Measurements from ENCODE around the gene MKX.
"Not testable (repeated sequence)": the region's sequence is repeated elsewhere in the genome, so short reads cannot be mapped to it uniquely, and the experiment has no call there.

The MKX gene

GRCh38 chr10:27692663-27693062 is 53.0 kb downstream of the MKX start:
- no peak for DNase-seq (ENCODE audit: low read depth in 2 of 2)

DNA sequence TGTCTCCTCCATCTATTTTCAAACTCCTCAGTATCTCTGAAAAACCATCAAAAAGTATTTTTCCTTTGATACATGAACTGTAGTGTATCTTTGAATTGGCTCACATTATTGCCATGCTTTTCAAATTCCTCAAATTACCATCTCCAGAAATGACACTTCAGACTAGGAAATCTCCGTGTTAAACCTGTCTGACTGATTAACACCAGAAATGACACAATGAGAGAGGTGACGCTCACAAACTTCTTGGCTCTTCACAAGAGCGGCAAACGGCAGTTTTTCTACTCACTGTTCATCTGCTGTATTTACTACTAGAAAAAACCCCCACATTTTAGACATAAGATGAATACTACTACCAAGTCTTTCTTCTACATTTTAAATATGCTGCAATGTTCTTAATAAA is 56.6 kb downstream of the MKX start:
- DNase-seq (ENCODE audit: low read depth in 2 of 2), result no peak

- no peak for DNase-seq (ENCODE audit: low read depth in 2 of 2)
Observed at GRCh38 chr10:27688276-27688675, 57.3 kb downstream of the MKX start.

DNA sequence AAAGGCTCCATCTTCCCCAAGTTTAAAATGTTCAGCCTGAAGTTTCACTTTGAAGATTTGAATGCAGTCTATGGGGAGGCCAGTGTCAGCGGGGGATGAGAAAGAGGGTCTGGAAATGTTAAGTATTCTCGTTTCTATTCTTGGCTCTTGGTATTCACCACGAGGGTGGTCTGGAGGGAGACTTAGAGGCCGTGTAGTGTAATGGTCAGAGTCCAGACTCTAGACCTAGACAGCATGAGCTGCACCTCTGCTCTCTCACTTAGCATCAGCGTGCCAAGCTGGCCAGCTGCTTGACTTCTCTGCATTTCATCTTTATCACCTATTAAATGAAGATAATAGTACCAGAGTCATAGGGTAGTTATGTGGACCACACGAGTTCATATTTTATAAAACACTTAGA is 57.9 kb downstream of the MKX start:
- DNase-seq (ENCODE audit: low read depth in 2 of 2), result no peak

DNA sequence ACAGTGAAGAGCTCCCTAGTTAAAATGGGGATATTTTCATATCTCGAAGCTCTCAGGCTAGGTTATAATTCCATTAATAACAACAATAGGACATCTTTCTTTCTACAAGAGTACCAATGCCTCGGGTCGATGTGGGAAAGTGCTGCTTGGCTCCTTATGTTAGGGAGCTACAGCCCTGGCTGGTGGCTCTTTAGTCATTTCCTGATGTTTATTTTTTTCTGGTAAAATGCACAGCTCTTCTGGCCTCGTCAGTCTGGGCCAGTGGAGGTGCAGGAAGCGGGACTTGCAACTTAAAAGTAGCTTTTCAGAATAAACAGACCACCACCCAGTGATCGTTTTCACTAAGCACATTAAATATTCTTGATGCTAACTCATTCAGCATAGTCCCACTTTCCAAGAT is 58.3 kb downstream of the MKX start:
- DNase-seq (ENCODE audit: low read depth in 2 of 2), result no peak

DNA sequence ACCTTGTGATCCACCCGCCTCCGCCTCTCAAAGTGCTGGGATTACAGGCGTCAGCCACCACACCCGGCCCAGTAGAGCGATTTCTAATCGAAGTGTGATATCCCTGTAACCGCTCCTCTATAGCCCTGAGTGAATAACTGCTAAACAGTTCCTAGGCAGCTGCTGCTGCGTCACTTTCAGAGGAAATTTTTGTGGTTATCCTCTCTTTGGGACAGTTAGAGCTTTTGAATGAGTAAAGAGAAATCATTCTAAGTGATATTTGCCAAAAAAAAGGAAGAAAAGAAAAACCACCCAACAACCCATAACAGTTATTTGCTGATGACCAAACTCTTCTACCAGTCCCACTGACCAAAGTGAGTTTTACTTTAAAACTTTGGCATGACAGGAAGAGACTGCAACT is 59.9 kb downstream of the MKX start:
- no peak for DNase-seq (ENCODE audit: low read depth in 2 of 2)

DNA sequence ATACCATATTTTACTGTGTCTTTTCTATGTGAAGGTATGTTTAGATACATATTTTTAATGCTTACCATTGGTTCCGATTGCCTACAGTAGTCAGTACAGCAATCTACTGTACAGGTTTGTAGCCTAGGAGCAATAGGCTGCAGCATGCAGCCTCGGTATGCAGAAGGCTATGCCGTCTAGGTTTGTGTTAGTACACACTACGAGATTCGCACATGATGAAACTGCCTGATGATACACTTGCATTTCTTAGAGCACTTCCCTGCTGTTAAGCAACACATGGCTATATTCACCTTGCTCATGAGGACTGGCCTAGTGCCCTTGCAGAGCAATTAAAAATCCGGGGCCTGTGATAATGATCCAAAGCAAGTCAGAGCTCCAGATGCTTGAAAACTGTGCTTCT is 62.4 kb downstream of the MKX start:
- no peak for DNase-seq (ENCODE audit: low read depth in 2 of 2)

DNA sequence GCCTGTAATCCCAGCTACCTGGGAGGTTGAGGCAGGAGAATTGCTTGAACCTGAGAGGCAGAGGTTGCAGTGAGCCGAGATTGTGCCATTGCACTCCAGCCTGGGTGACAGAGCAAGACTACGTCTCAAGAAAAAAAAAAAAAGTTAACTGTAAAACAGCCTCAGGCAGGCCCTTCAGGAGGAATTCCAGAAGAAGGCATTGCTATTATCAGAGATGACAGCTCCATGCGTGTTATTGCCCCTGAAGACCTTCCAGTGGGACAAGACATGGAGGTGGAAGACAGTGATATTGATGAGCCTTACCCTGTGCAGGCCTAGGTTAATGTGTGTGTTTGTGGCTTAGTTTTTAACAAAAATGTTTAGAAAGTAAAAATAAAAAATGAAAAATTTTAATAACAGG is 63.8 kb downstream of the MKX start:
- DNase-seq (ENCODE audit: low read depth in 2 of 2), result not testable (repeated sequence)

GRCh38 chr10:27680691-27681605 is 64.7 kb downstream of the MKX start:
- no peak for DNase-seq (ENCODE audit: low read depth in 2 of 2)

DNA sequence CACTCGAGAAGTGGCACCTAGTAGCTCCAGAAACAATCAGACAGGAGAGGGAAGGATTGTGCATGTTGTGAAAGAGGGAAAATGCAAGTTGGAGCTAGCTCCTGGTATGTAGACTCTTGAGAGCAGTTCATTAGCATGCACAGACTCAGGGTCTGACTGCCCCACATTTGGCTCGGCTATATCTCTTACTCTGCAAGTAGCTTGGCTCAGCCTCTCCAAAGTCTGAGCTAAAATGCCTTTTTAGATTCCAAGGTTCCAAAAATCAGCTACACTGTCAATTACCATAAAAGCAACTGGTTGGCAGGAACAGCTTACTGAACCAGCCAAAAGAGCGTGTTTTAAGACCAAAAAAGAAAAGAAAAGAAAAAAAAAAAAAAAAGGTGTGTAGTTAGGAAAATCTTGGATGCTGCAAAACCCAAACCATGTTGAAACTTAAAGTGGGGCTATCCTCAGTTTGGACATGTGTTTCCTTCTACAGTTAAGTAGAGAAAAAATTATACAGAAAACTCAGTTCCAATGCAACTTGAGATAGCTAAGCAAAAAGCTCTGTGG is 65.5 kb downstream of the MKX start:
- DNase-seq (ENCODE audit: low read depth in 2 of 2), result no peak

DNA sequence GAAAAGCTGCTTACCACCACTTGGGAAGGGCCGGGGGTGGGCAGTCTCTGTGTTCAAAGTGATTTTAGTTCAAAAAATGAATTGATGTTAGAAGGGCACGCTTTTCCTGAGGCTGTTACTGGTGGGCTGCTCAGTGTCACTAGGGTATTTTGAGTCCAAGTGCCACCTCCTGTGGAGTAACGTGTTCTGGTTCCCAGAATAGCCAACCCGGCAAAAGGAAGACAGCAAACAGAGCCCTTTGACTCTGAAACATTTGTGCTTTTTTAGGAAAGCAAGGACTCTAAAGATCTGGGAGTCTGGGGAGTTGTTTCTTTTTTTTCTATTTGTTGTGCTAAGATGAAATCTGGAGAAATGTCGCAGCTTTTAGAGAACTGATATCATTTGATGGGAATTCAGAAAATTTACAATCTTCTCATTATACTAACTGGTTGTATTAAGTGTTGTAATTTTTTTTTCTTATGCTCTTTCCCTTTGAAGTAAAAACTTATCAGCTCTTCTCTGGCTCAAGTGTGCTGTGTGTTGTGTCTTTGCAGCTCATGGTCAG is 66.2 kb downstream of the MKX start:
- DNase-seq (ENCODE audit: low read depth in 2 of 2), result no peak

DNA sequence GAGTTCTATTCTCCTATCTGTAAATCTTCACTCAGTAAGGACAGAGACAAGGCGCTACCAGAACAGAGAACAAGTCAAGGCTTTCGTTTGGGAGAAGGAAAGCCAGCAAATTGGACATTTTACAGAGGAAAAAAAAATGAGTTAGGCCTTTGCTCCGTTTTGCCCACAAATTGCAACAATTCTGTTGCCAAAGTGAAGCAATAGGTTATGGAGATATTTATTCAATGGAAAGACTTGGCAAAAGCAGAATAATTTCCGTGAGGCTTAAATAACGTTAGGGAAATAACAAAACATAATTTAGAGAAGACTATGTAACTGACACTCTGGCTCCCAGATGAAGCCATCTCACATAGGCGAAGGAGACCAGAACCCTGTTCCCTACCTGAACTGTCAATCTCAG is 67.5 kb downstream of the MKX start:
- no peak for DNase-seq (ENCODE audit: low read depth in 2 of 2)

DNA sequence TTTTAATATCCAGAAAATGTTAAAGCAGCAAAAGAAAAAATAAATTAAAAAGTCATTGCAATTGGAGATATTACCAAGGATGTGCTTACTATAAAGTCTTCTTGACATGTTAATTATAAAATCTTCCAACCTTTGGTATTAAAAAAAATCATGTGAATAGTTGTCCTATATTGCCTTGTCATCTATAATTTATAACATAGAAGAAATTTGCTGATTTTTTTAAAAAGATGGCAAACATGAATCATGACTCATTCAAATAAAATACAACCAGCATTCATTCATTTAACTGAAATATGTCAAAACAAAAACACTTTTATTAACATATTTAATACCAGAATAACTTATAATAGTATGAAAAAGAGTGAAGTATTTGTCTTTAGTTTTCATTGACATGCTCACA is 72.6 kb downstream of the MKX start:
- DNase-seq (ENCODE audit: low read depth in 2 of 2), result no peak

DNA sequence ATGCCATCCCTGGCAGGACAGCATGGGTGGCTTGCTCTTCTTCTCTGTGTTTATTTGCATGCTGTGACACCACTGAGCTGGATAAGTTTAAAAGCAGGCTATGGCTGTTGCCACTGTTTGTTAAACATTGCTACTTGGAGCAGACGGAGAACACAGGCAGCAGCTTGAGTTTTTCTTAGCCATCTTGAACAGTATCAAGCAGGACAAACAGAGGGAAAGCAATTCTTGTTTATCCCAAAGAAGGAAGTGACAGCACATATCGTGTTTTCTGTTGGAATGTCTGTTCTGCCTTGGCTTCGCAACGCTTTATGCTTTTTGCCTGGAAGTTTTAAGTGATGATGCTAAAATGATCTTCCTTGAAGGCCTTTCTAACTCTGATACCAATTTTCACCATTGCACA is 73.8 kb downstream of the MKX start:
- DNase-seq (ENCODE audit: low read depth in 2 of 2), result no peak

GRCh38 chr10:27664461-27664860 is 81.2 kb downstream of the MKX start:
- no peak for DNase-seq (ENCODE audit: low read depth in 2 of 2)

DNA sequence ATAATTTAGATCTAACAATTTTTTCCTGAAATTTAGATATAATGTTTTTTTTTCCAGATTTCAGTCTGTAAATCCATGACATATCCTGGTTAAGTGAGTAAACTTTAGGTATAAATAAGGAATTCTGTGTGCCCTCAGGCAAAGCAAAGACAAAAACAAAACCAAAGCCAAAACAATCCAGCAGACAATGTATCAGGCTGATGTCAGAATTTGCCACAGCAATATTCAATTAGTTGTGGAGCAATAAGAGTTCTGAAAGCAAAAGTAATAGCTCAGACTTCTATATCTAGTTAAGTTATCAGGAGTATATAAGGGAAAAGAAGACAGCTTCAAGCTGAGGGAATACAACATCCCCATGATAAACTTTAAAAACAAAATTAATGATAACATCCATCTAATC is 82.0 kb downstream of the MKX start:
- DNase-seq (ENCODE audit: low read depth in 2 of 2), result no peak

DNA sequence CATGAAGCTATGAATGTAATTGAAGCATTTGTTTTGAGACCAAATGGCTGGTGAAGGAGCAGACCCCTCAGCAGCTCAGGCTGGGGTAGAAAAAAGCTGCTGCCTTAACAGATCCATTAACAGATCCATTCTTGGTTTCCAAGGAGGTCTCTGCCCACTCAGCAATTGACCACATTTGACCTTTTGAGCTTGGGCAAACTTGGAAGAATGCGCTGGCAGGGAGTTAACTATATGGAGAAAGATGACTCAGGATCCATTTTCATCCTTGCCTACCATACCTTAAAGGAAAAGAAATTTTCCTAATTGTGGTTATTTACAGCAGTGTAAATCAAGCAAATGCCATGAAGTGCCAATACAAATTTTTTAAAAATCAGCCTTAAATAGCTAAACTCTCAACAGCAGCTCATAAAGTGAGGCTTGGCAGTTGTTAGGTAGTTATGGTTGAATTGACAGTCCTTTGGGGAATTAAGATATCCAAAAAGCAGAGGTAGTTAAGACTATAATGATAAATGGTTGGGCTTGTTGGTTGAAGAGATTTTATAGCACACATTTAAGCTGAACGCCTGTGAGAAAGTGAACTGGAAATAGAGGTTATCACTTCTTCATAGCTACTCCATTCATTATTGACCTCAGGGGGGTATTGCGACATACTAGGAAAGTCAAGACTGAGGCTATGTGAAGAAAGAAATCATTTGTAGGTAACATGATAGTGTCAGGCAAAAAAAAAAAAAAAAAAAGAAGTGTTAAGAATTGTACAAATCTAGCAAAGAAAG is 83.9 kb downstream of the MKX start:
- no peak for DNase-seq (ENCODE audit: low read depth in 2 of 2)

DNA sequence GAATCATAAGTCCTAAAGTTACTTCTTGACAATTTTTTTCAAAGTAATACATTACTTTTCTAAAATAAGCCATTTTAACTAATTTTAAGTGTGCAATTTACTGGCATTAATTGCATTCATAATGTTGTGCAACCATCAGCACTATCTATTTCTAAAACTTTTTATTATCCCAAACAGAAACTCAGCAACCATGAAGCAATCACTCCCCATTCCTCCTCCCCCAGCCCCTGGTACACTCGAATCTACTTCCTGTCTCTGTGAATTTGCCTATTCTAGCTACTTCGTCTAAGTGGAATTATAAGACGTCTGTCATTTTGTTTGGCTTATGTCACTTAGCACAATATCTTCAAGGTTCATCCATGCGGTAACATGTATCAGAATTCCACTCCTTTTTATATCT is 84.9 kb downstream of the MKX start:
- DNase-seq (ENCODE audit: low read depth in 2 of 2), result no peak

DNA sequence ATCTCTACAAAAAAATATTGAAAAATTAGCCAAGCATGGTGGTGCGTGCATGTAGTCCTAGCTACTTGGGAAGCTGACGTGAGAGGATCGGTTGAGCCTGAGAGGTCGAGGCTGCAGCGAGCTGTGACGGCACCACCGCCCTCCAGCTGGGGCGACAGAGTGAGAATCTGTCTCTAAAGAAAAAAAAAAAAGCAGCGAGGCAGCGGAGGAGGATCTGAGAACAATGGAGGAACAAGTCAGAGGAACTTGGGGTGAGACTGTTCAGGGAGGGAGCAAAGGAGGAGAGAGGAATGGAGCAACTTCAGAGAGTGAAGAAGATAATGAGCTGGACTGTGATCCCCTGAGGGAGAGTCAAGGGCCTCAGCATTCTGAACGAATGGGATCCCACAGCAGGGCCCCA is 85.4 kb downstream of the MKX start:
- no peak for DNase-seq (ENCODE audit: low read depth in 2 of 2)

- no peak for DNase-seq (ENCODE audit: low read depth in 2 of 2)
Observed at GRCh38 chr10:27659786-27660185, 85.8 kb downstream of the MKX start.

GRCh38 chr10:27658788-27659187 is 86.8 kb downstream of the MKX start:
- DNase-seq (ENCODE audit: low read depth in 2 of 2), result no peak

DNA sequence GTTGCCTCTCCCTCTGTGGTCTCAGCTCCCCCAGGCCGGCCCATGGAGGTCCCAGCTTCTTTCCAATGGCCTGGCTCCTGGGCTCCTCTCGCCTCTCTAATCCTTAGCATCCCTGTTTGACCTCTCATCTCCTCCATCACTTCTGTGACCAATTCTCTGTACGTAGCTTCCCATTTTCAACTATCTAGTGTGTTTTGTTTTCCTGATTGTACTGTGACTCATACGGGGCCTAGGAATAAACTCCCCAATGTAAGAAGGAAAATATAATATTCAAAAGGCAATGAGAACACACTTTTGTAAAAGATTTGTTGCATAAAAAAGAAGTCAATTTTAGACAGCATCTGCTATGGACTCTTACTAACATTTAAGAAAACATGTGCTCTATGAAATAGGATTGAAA is 90.3 kb downstream of the MKX start:
- no peak for DNase-seq (ENCODE audit: low read depth in 2 of 2)

GRCh38 chr10:27654284-27654683 is 91.3 kb downstream of the MKX start:
- DNase-seq (ENCODE audit: low read depth in 2 of 2), result no peak

Data from stimulated activated CD4-positive, alpha-beta T cell treated with anti-CD3 and anti-CD28 coated beads, Interleukin-15, amount 100 ng/mL, for 48 hours (primary cell).